ENCODE measurements around the gene CARMIL1.

Gene CARMIL1

GRCh38 chr6:25652007-25652515 is 372.9 kb downstream of the CARMIL1 start, which contains the start of gene SCGN:
TSS of gene SCGN (plus strand) at chr6:25652215. CDS start at chr6:25652404, 189 bp downstream.
- H3K4me3 ChIP-seq (ENCODE audit: low read depth, low read length): no peak within 1 kb of the TSS
- no peak for TF ChIP-seq CTCF (IDR thresholded peaks at IDR 0.05; ENCODE audit: low read depth, low read length)

- H3K4me3 ChIP-seq (ENCODE audit: low read depth, low read length): no peak overlapping the region
- no peak for TF ChIP-seq CTCF (IDR thresholded peaks at IDR 0.05; ENCODE audit: low read depth, low read length)
Measured at GRCh38 chr6:25655723-25656122, 376.5 kb downstream of the CARMIL1 start.

- TF ChIP-seq CTCF (IDR thresholded peaks at IDR 0.05; ENCODE audit: low read depth, low read length): no peak
- H3K4me3 ChIP-seq (ENCODE audit: low read depth, low read length): no peak overlapping the region
Measured at GRCh38 chr6:25659633-25660368, 380.6 kb downstream of the CARMIL1 start.

DNA sequence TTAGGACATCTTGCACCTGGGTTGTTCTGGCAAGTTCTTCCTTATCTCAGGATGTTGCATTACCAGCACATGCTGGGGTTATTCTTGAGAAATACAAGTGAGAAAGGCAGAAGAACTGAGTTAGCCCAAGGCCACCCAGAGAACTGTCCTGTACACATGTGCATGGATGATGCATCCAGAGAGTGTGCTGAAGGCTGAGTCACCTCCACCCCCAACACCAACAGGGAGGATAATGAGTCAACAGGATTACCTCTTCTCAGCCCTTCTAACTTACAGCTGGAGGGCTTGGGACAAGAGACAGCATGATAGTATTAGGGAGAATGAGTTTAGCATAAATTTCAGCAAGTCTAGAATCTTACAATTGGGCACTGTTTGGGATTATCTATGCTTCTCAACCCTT is 381.3 kb downstream of the CARMIL1 start:
- no peak overlapping the region for H3K4me3 ChIP-seq (ENCODE audit: low read depth, low read length)
- TF ChIP-seq CTCF (IDR thresholded peaks at IDR 0.05; ENCODE audit: low read depth, low read length): no peak

- no peak for TF ChIP-seq CTCF (IDR thresholded peaks at IDR 0.05; ENCODE audit: low read depth, low read length)
Measured at GRCh38 chr6:25661129-25661779, 382.1 kb downstream of the CARMIL1 start.

DNA sequence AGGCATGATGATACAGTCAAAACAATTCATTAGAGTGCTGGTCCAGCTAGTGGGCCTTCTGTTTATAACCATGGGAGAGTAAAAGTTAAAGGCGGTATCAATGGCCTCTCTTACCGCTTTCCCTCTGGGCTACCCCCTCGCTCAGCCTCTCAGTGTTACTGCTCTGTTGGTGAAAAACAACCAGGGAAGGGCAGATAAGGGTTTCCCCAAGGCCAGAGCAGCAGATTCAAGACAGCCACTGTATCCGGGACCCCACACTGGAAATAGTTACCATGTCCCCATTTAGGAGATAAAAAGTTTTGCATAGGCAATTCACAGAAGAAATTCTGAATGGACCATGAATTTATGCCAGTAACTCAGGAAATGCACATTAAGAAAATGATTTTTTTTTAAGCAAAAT is 386.3 kb downstream of the CARMIL1 start:
- TF ChIP-seq CTCF (IDR thresholded peaks at IDR 0.05; ENCODE audit: low read depth, low read length): no peak
- H3K4me3 ChIP-seq (ENCODE audit: low read depth, low read length): no peak overlapping the region

More at GRCh38 chr6:25661129-25661779, 382.1 kb downstream of the CARMIL1 start:
- no peak overlapping the region for H3K4me3 ChIP-seq (ENCODE audit: low read depth, low read length)

DNA sequence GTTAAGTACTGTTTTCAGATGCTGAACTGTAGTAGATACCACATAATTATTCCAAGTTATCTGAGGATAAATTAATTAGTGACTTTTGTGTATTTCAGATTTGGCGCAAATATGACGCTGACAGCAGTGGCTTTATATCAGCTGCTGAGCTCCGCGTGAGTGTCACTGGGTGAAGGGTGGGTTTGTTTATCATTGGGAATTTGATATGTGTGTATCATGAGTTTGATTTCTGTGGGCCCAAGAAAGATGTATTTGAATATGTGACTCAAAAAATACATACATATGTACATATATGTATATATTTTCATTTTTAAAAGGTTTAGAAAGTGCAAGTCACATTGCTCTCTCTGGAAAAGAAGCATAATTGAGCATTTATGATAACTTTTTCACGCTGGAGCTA is 390.2 kb downstream of the CARMIL1 start:
- no peak for TF ChIP-seq CTCF (IDR thresholded peaks at IDR 0.05; ENCODE audit: low read depth, low read length)
- H3K4me3 ChIP-seq (ENCODE audit: low read depth, low read length): no peak overlapping the region

All from WI38 (cell line).